Natural killer cell treated with Interleukin-12 subunit alpha and Interleukin-12 subunit beta and Interleukin-15 and Interleukin-18, amount 100 ng/mL, for 72 hours (primary cell): ENCODE measurements around the gene SCEL. TPM values are rescaled to one million over a fixed set of nuclear protein-coding genes. Genes with fewer than 3 reads are reported as not detected.

ENCODE experiments used
- ATAC-seq, 2 donors: fragments of 150-1000 bp; cut with Tn5 transposase in 1 of 2; sonication (Bioruptor Pico), chemical (Tn5 transposase) in 1 of 2; 2 replicates each; pipeline ENCODE4 v1.10.0; 2021
- DNase-seq: peaks from one replicate; pipeline ENCODE4 v3.0.0; 2022; ENCODE audit warnings: low spot score
- H3K27ac Mint-ChIP-seq, 2 donors: 1 replicate in 1 of 2; 2 replicates in 1 of 2; pipeline ENCODE4 v1.8.0; 2022; ENCODE audit warnings: mixed read lengths in 2 of 2, mild to moderate bottlenecking in 1 of 2, moderate library complexity in 1 of 2
- H3K27me3 Mint-ChIP-seq, 2 donors: 1 replicate in 1 of 2; 2 replicates in 1 of 2; pipeline ENCODE4 v1.8.0; 2022; ENCODE audit warnings: mixed read lengths in 2 of 2
- H3K36me3 Mint-ChIP-seq: one replicate; pipeline ENCODE4 v1.8.0; 2022; ENCODE audit warnings: mixed read lengths
- H3K4me1 Mint-ChIP-seq, 2 donors: 1 replicate in 1 of 2; 2 replicates in 1 of 2; pipeline ENCODE4 v1.8.0; 2022; ENCODE audit warnings: low read depth in 2 of 2, mixed read lengths in 2 of 2, mild to moderate bottlenecking in 1 of 2
- H3K4me3 Mint-ChIP-seq: one replicate; pipeline ENCODE4 v1.8.0; 2022; ENCODE audit warnings: mixed read lengths
- H3K9me3 Mint-ChIP-seq: 2 replicates; pipeline ENCODE4 v1.8.0; 2022; ENCODE audit warnings: mixed read lengths
- total RNA-seq, 2 donors: library from RNA; stranded (reverse); gene quantifications; one replicate each; pipeline ENCODE4 v1.2.3, GENCODE V29; 2022

The SCEL gene
- total RNA-seq, result not detected

GRCh38 chr13:77535448-77535847 is at the start of gene SCEL:
Gene SCEL, plus strand, starts transcription at chr13:77535706. Its CDS starts 20,170 bp downstream, at chr13:77555876.
- no peaks in the 10 kb centered on the region for H3K9me3 Mint-ChIP-seq
- no peak for DNase-seq
- H3K4me1 Mint-ChIP-seq, result no peaks in the 10 kb centered on the region
- ATAC-seq, result no peak
- H3K4me3 Mint-ChIP-seq, result no peak within 1 kb of the TSS
- H3K27ac Mint-ChIP-seq, result no peak within 1 kb of the TSS
- no peaks in the 10 kb centered on the region for H3K36me3 Mint-ChIP-seq
- H3K27me3 Mint-ChIP-seq, result peaks cover 8 to 31% of the 10 kb centered on the region in 2 donors

GRCh38 chr13:77489566-77490337 is 45.8 kb upstream of the SCEL start:
- peaks cover 6 to 27% of the 10 kb centered on the region in 2 donors for H3K27me3 Mint-ChIP-seq
- H3K4me3 Mint-ChIP-seq, result no peak overlapping the region
- ATAC-seq, result no peak
- H3K27ac Mint-ChIP-seq, result no peak overlapping the region
- H3K36me3 Mint-ChIP-seq, result no peaks in the 10 kb centered on the region
- no peaks in the 10 kb centered on the region for H3K4me1 Mint-ChIP-seq
- no peaks in the 10 kb centered on the region for H3K9me3 Mint-ChIP-seq
- no peak for DNase-seq

- DNase-seq (no peak), ATAC-seq (no peak)
- H3K9me3 Mint-ChIP-seq, result no peaks in the 10 kb centered on the region
- no peak overlapping the region for H3K4me3 Mint-ChIP-seq
- H3K27me3 Mint-ChIP-seq, result peaks cover 6 to 18% of the 10 kb centered on the region in 2 donors
- H3K4me1 Mint-ChIP-seq, result no peaks in the 10 kb centered on the region
- H3K27ac Mint-ChIP-seq, result no peak overlapping the region
- no peaks in the 10 kb centered on the region for H3K36me3 Mint-ChIP-seq
Measured at GRCh38 chr13:77492982-77493381, 42.5 kb upstream of the SCEL start.

- peaks cover 6 to 18% of the 10 kb centered on the region in 2 donors for H3K27me3 Mint-ChIP-seq
- DNase-seq (no peak), ATAC-seq (no peak)
- no peaks in the 10 kb centered on the region for H3K4me1 Mint-ChIP-seq
- H3K36me3 Mint-ChIP-seq, result no peaks in the 10 kb centered on the region
- H3K4me3 Mint-ChIP-seq, result no peak overlapping the region
- no peak overlapping the region for H3K27ac Mint-ChIP-seq
- H3K9me3 Mint-ChIP-seq, result no peaks in the 10 kb centered on the region
Measured at GRCh38 chr13:77494226-77494625, 41.3 kb upstream of the SCEL start.

- ATAC-seq, result no peak
- Mint-ChIP-seq H3K4me1 (no peaks in the 10 kb centered on the region), H3K36me3 (no peaks in the 10 kb centered on the region), H3K4me3 (no peak overlapping the region), H3K27ac (no peak overlapping the region), H3K27me3 (peaks cover 5 to 28% of the 10 kb centered on the region in 2 donors), H3K9me3 (no peaks in the 10 kb centered on the region)
- no peak for DNase-seq
Measured at GRCh38 chr13:77497350-77497749, 38.2 kb upstream of the SCEL start.

GRCh38 chr13:77497835-77498234 is 37.7 kb upstream of the SCEL start:
- ATAC-seq (no peak), DNase-seq (no peak)
- no peaks in the 10 kb centered on the region for H3K4me1 Mint-ChIP-seq

GRCh38 chr13:77502104-77502720 is 33.3 kb upstream of the SCEL start:
- Mint-ChIP-seq H3K27me3 (peaks cover 7 to 21% of the 10 kb centered on the region in 2 donors), H3K4me1 (no peaks in the 10 kb centered on the region), H3K36me3 (no peaks in the 10 kb centered on the region), H3K9me3 (no peaks in the 10 kb centered on the region), H3K4me3 (no peak overlapping the region), H3K27ac (no peak overlapping the region)
- ATAC-seq (no peak), DNase-seq (no peak)

More at GRCh38 chr13:77497835-77498234, 37.7 kb upstream of the SCEL start:
- Mint-ChIP-seq H3K4me3 (no peak overlapping the region), H3K27me3 (peaks cover 5 to 29% of the 10 kb centered on the region in 2 donors), H3K36me3 (no peaks in the 10 kb centered on the region), H3K27ac (no peak overlapping the region), H3K9me3 (no peaks in the 10 kb centered on the region)

- Mint-ChIP-seq H3K27me3 (peaks cover 11 to 16% of the 10 kb centered on the region in 2 donors), H3K36me3 (no peaks in the 10 kb centered on the region), H3K4me3 (no peak overlapping the region), H3K9me3 (no peaks in the 10 kb centered on the region), H3K4me1 (no peaks in the 10 kb centered on the region), H3K27ac (no peak overlapping the region)
- DNase-seq (no peak), ATAC-seq (no peak)
Measured at GRCh38 chr13:77503398-77503797, 32.1 kb upstream of the SCEL start.

- no peak for DNase-seq
- H3K9me3 Mint-ChIP-seq, result no peaks in the 10 kb centered on the region
- peaks cover 10 to 17% of the 10 kb centered on the region in 2 donors for H3K27me3 Mint-ChIP-seq
- no peak overlapping the region for H3K4me3 Mint-ChIP-seq
- H3K27ac Mint-ChIP-seq, result no peak overlapping the region
- no peak for ATAC-seq
- peaks cover 0 to 9% of the 10 kb centered on the region in 2 donors for H3K4me1 Mint-ChIP-seq
- no peaks in the 10 kb centered on the region for H3K36me3 Mint-ChIP-seq
Measured at GRCh38 chr13:77506874-77507273, 28.6 kb upstream of the SCEL start.

GRCh38 chr13:77507931-77508776 is 27.4 kb upstream of the SCEL start:
- Mint-ChIP-seq H3K4me1 (peaks cover 0 to 9% of the 10 kb centered on the region in 2 donors), H3K27ac (no peak overlapping the region), H3K27me3 (peaks cover 4 to 14% of the 10 kb centered on the region in 2 donors), H3K36me3 (no peaks in the 10 kb centered on the region), H3K4me3 (no peak overlapping the region), H3K9me3 (no peaks in the 10 kb centered on the region)
- ATAC-seq (no peak), DNase-seq (no peak)

- ATAC-seq (no peak), DNase-seq (no peak)
- Mint-ChIP-seq H3K4me3 (no peak overlapping the region), H3K9me3 (no peaks in the 10 kb centered on the region), H3K27me3 (peaks cover 4 to 12% of the 10 kb centered on the region in 2 donors), H3K27ac (peak overlapping the region in 1 of 2 donors; percentile 17), H3K36me3 (no peaks in the 10 kb centered on the region), H3K4me1 (peaks cover 0 to 9% of the 10 kb centered on the region in 2 donors)
Measured at GRCh38 chr13:77508959-77509620, 26.4 kb upstream of the SCEL start.

GRCh38 chr13:77510156-77510555 is 25.4 kb upstream of the SCEL start:
- Mint-ChIP-seq H3K27me3 (peaks cover 4 to 14% of the 10 kb centered on the region in 2 donors), H3K27ac (no peak overlapping the region), H3K4me3 (no peak overlapping the region), H3K36me3 (no peaks in the 10 kb centered on the region), H3K9me3 (no peaks in the 10 kb centered on the region), H3K4me1 (peaks cover 0 to 9% of the 10 kb centered on the region in 2 donors)
- DNase-seq (no peak), ATAC-seq (no peak)

- Mint-ChIP-seq H3K4me3 (no peak overlapping the region), H3K9me3 (no peaks in the 10 kb centered on the region), H3K27me3 (peaks cover 4 to 14% of the 10 kb centered on the region in 2 donors), H3K4me1 (peaks cover 0 to 9% of the 10 kb centered on the region in 2 donors), H3K27ac (no peak overlapping the region), H3K36me3 (no peaks in the 10 kb centered on the region)
- ATAC-seq (no peak), DNase-seq (no peak)
Measured at GRCh38 chr13:77511552-77511951, 24.0 kb upstream of the SCEL start.
